ENCODE results near the gene KCTD16. TPM values are rescaled to one million over a fixed set of nuclear protein-coding genes. Genes with fewer than 3 reads are reported as not detected.

Gene KCTD16
- total RNA-seq, 1 experiment from 2014 or later: 0.13 TPM

DNA sequence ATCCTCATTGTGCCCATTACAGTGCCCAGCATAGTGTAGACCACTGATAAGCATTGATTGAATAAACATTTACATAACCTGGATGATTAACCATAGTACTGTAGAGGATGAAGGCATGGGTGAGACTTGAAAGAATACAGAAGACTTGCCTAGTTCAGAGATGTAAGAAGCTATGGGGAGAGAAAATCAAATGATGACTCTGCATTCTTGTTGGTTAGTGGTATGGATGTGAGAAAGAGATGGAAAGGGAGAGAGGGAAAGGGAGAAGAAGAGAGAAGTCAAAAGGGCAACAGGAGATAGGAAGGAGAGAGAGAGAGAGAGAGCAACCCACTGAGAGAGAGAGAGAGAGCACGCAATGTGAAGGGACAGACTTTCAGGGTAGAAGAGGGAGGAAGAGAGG lies 27.0 kb upstream of the KCTD16 start:
- Histone ChIP-seq H3K36me3 (no peaks in the 10 kb centered on the region), H3K27me3 (no peaks in the 10 kb centered on the region), H3K4me3 (no peak overlapping the region), H3K9me3 (no peaks in the 10 kb centered on the region)
- DNase-seq: no peak

- H3K27me3 ChIP-seq: no peaks in the 10 kb centered on the region
- no peaks in the 10 kb centered on the region for H3K36me3 ChIP-seq
- H3K4me3 ChIP-seq: no peak overlapping the region
- DNase-seq: no peak
- H3K9me3 ChIP-seq: no peaks in the 10 kb centered on the region
Observed at GRCh38 chr5:144144956-144145751, 25.5 kb upstream of the KCTD16 start.

DNA sequence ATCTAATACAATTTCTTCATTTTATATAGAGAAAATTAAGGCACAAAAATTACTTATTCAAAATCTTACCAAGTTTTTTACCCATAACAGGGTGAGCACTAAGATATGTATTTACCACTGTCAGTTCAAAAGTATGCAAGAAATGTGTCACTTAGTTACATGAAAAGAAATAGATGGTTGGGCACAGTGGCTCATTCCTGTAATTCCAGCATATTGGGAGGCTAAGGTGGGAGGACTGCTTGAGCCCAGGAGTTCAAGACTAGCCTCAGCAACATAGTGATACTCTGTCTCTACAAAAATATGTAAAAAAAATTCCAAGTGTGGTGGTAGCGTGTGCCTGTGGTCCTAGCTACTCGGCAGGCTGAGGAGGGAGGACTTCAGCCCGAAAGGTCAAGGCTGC lies 19.6 kb upstream of the KCTD16 start:
- Histone ChIP-seq H3K36me3 (0 out of 2 replicates have a peak, but pooled peaks cover 4% of the 10 kb centered on the region), H3K4me3 (no peak overlapping the region), H3K9me3 (no peaks in the 10 kb centered on the region), H3K27me3 (no peaks in the 10 kb centered on the region)
- DNase-seq: no peak

DNA sequence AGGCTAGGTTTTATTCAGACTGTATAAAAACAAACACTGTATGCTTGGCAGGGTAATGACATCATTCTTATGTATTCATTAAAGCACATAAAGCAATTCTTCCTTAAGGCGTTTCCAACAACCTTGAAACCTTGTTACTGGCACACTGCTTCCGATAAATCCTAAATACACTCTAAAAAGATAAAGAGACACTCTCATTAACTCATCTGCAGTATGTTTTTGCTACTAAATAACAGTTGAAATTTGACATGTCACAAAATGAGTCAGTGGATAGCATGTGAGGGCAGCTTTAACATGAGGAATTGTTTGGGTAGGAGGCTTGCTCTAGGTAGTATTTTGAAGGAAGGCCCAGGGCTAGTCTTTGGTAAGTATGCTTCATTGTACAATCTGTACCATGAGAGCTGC lies 13.9 kb upstream of the KCTD16 start:
- no peaks in the 10 kb centered on the region for H3K27me3 ChIP-seq
- DNase-seq: no peak
- no peaks in the 10 kb centered on the region for H3K9me3 ChIP-seq
- H3K4me3 ChIP-seq: no peak overlapping the region
- peaks cover 44% of the 10 kb centered on the region for H3K36me3 ChIP-seq

DNA sequence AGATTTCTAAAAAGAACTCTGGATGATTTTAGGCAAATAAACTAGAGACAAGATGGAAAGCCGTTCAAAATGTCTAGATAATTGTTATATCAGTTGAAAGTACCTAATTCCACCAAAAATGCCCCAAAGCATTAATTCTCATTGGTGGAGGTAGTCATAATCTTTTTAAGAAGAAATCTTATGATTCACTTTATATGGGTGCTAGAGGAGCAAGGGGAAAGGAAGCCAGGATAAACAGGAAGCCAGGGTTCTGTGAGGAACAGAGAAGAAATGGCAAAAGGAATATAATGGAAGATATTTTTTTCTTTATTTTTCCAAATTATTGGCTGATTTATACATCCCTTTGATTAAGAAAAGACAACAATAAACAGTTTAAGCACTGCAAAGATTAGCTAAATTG lies 8.0 kb upstream of the KCTD16 start:
- peaks cover 89% of the 10 kb centered on the region for H3K36me3 ChIP-seq
- no peak overlapping the region for H3K4me3 ChIP-seq
- H3K9me3 ChIP-seq: no peaks in the 10 kb centered on the region
- no peak for DNase-seq
- H3K27me3 ChIP-seq: no peaks in the 10 kb centered on the region

- DNase-seq: no peak
- Histone ChIP-seq H3K9me3 (no peaks in the 10 kb centered on the region), H3K4me3 (no peak overlapping the region), H3K27me3 (no peaks in the 10 kb centered on the region), H3K36me3 (peaks cover 79% of the 10 kb centered on the region)
Observed at GRCh38 chr5:144166696-144167095, 4.0 kb upstream of the KCTD16 start.

- H3K36me3 ChIP-seq: peaks cover 66% of the 10 kb centered on the region
- H3K9me3 ChIP-seq: no peaks in the 10 kb centered on the region
- DNase-seq: no peak
- no peaks in the 10 kb centered on the region for H3K27me3 ChIP-seq
- H3K4me3 ChIP-seq: no peak overlapping the region; the same call in 1 of the 2 replicates
Observed at GRCh38 chr5:144167998-144168397, 2.7 kb upstream of the KCTD16 start.

GRCh38 chr5:144169904-144170275 lies 783 bp upstream of the KCTD16 start:
- no peaks in the 10 kb centered on the region for H3K9me3 ChIP-seq
- peak overlapping the region; percentile 81 for H3K4me3 ChIP-seq
- peaks cover 48% of the 10 kb centered on the region for H3K36me3 ChIP-seq
- no peak for DNase-seq
- no peaks in the 10 kb centered on the region for H3K27me3 ChIP-seq

DNA sequence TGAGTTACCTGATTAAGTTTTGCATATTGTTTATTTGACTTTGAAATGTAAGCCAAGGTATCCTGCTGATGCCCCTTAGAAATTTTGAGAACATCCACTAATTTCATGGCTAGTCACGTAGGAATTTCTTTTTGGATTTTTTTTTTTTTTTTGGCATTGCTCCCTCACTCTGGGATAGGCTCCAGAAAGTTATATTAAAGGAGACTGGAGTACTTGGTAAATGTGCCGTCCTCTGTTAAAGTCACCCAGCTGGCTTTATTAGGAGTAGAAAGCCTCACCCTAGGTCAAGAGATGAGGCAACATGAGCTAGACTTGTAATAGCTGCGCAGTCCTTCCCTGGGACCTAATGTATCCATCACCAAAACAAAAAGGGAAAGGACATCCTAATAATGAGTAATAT lies 3.1 kb downstream of the KCTD16 start:
- Histone ChIP-seq H3K36me3 (peaks cover 9% of the 10 kb centered on the region), H3K27me3 (no peaks in the 10 kb centered on the region), H3K4me3 (no peak overlapping the region), H3K9me3 (no peaks in the 10 kb centered on the region)
- no peak for DNase-seq

- no peak for DNase-seq
- Histone ChIP-seq H3K27me3 (no peaks in the 10 kb centered on the region), H3K36me3 (no peaks in the 10 kb centered on the region), H3K4me3 (no peak overlapping the region), H3K9me3 (peaks cover 13% of the 10 kb centered on the region)
Observed at GRCh38 chr5:144177548-144177947, 6.9 kb downstream of the KCTD16 start.

- H3K36me3 ChIP-seq: no peaks in the 10 kb centered on the region
- peaks cover 13% of the 10 kb centered on the region for H3K9me3 ChIP-seq
- H3K27me3 ChIP-seq: no peaks in the 10 kb centered on the region
- no peak for DNase-seq
- H3K4me3 ChIP-seq: no peak overlapping the region
Observed at GRCh38 chr5:144179226-144179625, 8.6 kb downstream of the KCTD16 start.

DNA sequence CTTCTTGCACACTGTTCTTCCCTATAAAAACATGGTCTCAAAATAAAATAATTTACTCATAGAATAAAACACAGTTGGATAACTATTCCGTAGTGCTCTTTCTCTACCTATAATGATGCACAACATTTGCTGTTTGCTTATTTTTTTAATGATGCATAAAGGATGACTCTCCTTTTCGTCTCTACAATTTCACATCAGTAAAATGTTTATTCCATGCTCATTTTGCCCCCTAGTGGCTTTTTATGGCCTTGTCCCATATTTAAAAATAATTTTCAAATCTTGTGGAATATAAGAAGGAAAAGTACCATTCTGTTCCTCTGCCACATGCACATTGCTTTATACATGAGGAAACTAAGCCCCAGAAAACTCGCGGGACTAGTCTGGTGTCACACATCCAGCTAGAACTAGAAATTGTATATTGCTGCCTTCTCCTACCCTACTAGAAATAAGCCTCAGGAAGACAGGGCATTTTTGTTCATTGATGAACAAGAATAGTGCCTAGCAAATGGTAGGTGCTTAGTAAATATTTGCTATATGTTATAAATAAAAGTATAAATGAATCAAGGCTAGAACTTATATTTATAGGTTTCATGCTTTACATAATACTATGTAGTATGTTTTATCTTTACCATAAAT lies 12.7 kb downstream of the KCTD16 start:
- no peak overlapping the region for H3K4me3 ChIP-seq
- peaks cover 13% of the 10 kb centered on the region for H3K9me3 ChIP-seq
- DNase-seq: no peak
- no peaks in the 10 kb centered on the region for H3K27me3 ChIP-seq
- no peaks in the 10 kb centered on the region for H3K36me3 ChIP-seq

GRCh38 chr5:144187699-144188294 lies 17.1 kb downstream of the KCTD16 start:
- peak; percentile 93 for DNase-seq
- H3K36me3 ChIP-seq: no peaks in the 10 kb centered on the region
- no peak overlapping the region for H3K4me3 ChIP-seq
- no peaks in the 10 kb centered on the region for H3K9me3 ChIP-seq
- H3K27me3 ChIP-seq: no peaks in the 10 kb centered on the region

GRCh38 chr5:144189800-144190429 lies 19.2 kb downstream of the KCTD16 start:
- Histone ChIP-seq H3K4me3 (no peak overlapping the region), H3K9me3 (no peaks in the 10 kb centered on the region), H3K36me3 (no peaks in the 10 kb centered on the region), H3K27me3 (no peaks in the 10 kb centered on the region)
- DNase-seq: peak; percentile 91

- H3K9me3 ChIP-seq: no peaks in the 10 kb centered on the region
- no peak for DNase-seq
- no peak overlapping the region for H3K4me3 ChIP-seq
- H3K36me3 ChIP-seq: no peaks in the 10 kb centered on the region
- H3K27me3 ChIP-seq: no peaks in the 10 kb centered on the region
Observed at GRCh38 chr5:144191531-144191930, 20.9 kb downstream of the KCTD16 start.

DNA sequence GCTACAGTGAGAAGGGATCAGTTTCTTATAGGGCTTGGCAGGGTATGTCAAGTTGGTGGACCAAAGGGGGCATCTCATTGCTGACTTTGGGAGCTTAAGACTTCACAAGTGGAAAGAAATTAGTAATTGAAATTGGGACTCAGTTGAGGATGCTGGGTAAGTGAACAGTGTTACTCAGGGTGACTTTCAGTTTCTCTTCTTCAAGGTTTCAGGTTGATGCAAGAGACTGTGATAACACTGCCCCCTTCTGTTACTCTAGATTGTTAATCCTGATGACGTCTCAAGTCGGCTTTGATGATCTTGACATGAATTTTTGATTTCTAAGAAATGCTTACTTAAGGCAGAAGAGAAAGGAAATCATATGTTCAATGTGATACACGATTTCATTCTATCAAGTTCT lies 21.3 kb downstream of the KCTD16 start:
- no peak for DNase-seq
- no peak overlapping the region for H3K4me3 ChIP-seq
- no peaks in the 10 kb centered on the region for H3K27me3 ChIP-seq
- H3K36me3 ChIP-seq: no peaks in the 10 kb centered on the region
- no peaks in the 10 kb centered on the region for H3K9me3 ChIP-seq

DNA sequence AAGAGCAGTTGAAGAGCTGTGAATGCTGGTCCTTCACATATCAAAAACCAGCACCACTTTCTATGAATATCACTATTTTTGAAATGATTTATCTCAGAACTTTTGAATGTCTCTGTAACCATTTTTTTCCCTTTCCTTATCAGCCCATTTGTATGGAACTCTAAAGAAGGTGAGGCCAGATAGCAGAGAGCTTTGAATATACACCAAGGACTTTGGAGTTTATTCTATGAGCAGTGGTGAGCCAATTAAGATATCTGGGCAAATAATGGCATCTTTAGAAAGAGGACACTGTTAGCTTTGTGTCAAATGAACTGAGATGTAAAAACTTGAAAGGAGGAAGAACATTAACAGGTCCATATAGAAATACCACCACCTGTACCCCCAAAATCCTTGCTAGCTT lies 22.0 kb downstream of the KCTD16 start:
- Histone ChIP-seq H3K4me3 (no peak overlapping the region), H3K36me3 (no peaks in the 10 kb centered on the region), H3K27me3 (no peaks in the 10 kb centered on the region), H3K9me3 (no peaks in the 10 kb centered on the region)
- no peak for DNase-seq
